ENCODE measurements around the gene PJA1. TPM values are rescaled to one million over a fixed set of nuclear protein-coding genes. Genes with fewer than 3 reads are reported as not detected.

Gene PJA1
- total RNA-seq, 3 donors from 2014 or later (not counting 1 experiment from before 2014, with no cell fraction given): 18.5 to 23.4 (median 22.0) TPM

GRCh38 chrX:69186651-69187050, 21.4 kb upstream of the PJA1 start:
- H3K9me3 Mint-ChIP-seq: no peaks in the 10 kb centered on the region

GRCh38 chrX:69185886-69186285, 20.6 kb upstream of the PJA1 start:
- TF ChIP-seq CTCF (IDR thresholded peaks at IDR 0.05): no peak
- H3K9me3 Mint-ChIP-seq: no peaks in the 10 kb centered on the region
- no peak overlapping the region for H3K4me3 ChIP-seq (ENCODE audit: low read length)
- H3K36me3 ChIP-seq (ENCODE audit: control insufficient read depth, insufficient read depth, low read length): no peaks in the 10 kb centered on the region
- H3K27me3 ChIP-seq (ENCODE audit: control insufficient read depth, insufficient read depth, low read length): no peaks in the 10 kb centered on the region
- H3K4me3 Mint-ChIP-seq: no peak overlapping the region
- H3K4me1 Mint-ChIP-seq: no peaks in the 10 kb centered on the region
- 83% methylated on average over 2 of the region's 2 CpGs for WGBS (ENCODE audit: insufficient coverage)
- H3K27ac ChIP-seq (ENCODE audit: low read length): no peak overlapping the region
- no peaks in the 10 kb centered on the region for H3K9me3 ChIP-seq (ENCODE audit: control insufficient read depth, insufficient read depth, low read length)
- no peaks in the 10 kb centered on the region for H3K36me3 Mint-ChIP-seq
- peaks cover 6 to 14% of the 10 kb centered on the region in 2 donors for H3K27me3 Mint-ChIP-seq (ENCODE audit: low read depth in 2 of 2)
- H3K27ac Mint-ChIP-seq: no peak overlapping the region
- H3K4me1 ChIP-seq (ENCODE audit: control insufficient read depth, insufficient read depth, low read length): no peaks in the 10 kb centered on the region
- intact Hi-C loops (cut with micrococcal nuclease): no loop called here
- ATAC-seq: no peak
- no peak for DNase-seq

More at GRCh38 chrX:69186651-69187050, 21.4 kb upstream of the PJA1 start:
- H3K36me3 Mint-ChIP-seq: no peaks in the 10 kb centered on the region
- intact Hi-C loops (cut with micrococcal nuclease): no loop called here
- H3K9me3 ChIP-seq (ENCODE audit: control insufficient read depth, insufficient read depth, low read length): no peaks in the 10 kb centered on the region
- ATAC-seq: no peak
- no peak for DNase-seq
- 91% methylated on average over 1 of the region's 1 CpG for WGBS (ENCODE audit: insufficient coverage)
- no peak overlapping the region for H3K27ac Mint-ChIP-seq
- no peak overlapping the region for H3K27ac ChIP-seq (ENCODE audit: low read length)
- no peaks in the 10 kb centered on the region for H3K36me3 ChIP-seq (ENCODE audit: control insufficient read depth, insufficient read depth, low read length)
- no peak for TF ChIP-seq CTCF (IDR thresholded peaks at IDR 0.05)
- no peak overlapping the region for H3K4me3 Mint-ChIP-seq
- H3K4me1 Mint-ChIP-seq: no peaks in the 10 kb centered on the region
- no peaks in the 10 kb centered on the region for H3K27me3 ChIP-seq (ENCODE audit: control insufficient read depth, insufficient read depth, low read length)
- H3K27me3 Mint-ChIP-seq (ENCODE audit: low read depth in 2 of 2): peaks cover 4 to 15% of the 10 kb centered on the region in 2 donors
- H3K4me1 ChIP-seq (ENCODE audit: control insufficient read depth, insufficient read depth, low read length): no peaks in the 10 kb centered on the region
- no peak overlapping the region for H3K4me3 ChIP-seq (ENCODE audit: low read length)

- no peak overlapping the region for H3K27ac ChIP-seq (ENCODE audit: low read length)
- no peaks in the 10 kb centered on the region for H3K4me1 ChIP-seq (ENCODE audit: control insufficient read depth, insufficient read depth, low read length)
- no peaks in the 10 kb centered on the region for H3K9me3 Mint-ChIP-seq
- TF ChIP-seq CTCF (IDR thresholded peaks at IDR 0.05): no peak
- DNase-seq: no peak
- ATAC-seq: no peak
- H3K4me3 Mint-ChIP-seq: no peak overlapping the region
- H3K9me3 ChIP-seq (ENCODE audit: control insufficient read depth, insufficient read depth, low read length): no peaks in the 10 kb centered on the region
- H3K27ac Mint-ChIP-seq: no peak overlapping the region
- intact Hi-C loops (cut with micrococcal nuclease): no loop called here
- peaks cover 12 to 14% of the 10 kb centered on the region in 2 donors for H3K27me3 Mint-ChIP-seq (ENCODE audit: low read depth in 2 of 2)
- no peak overlapping the region for H3K4me3 ChIP-seq (ENCODE audit: low read length)
- H3K4me1 Mint-ChIP-seq: no peaks in the 10 kb centered on the region
- H3K36me3 ChIP-seq (ENCODE audit: control insufficient read depth, insufficient read depth, low read length): no peaks in the 10 kb centered on the region
- no peaks in the 10 kb centered on the region for H3K27me3 ChIP-seq (ENCODE audit: control insufficient read depth, insufficient read depth, low read length)
- no peaks in the 10 kb centered on the region for H3K36me3 Mint-ChIP-seq
- WGBS (ENCODE audit: insufficient coverage): 84% methylated on average over 3 of the region's 3 CpGs
These were observed 19.9 kb upstream of the PJA1 start for GRCh38 chrX:69185141-69185540.

- H3K4me3 Mint-ChIP-seq: no peak overlapping the region
- H3K27me3 Mint-ChIP-seq (ENCODE audit: low read depth in 2 of 2): peaks cover 9 to 16% of the 10 kb centered on the region in 2 donors
- Histone ChIP-seq H3K27ac (ENCODE audit: low read length) (no peak overlapping the region), H3K4me1 (ENCODE audit: control insufficient read depth, insufficient read depth, low read length) (no peaks in the 10 kb centered on the region), H3K36me3 (ENCODE audit: control insufficient read depth, insufficient read depth, low read length) (no peaks in the 10 kb centered on the region), H3K9me3 (ENCODE audit: control insufficient read depth, insufficient read depth, low read length) (no peaks in the 10 kb centered on the region), H3K4me3 (ENCODE audit: low read length) (no peak overlapping the region), H3K27me3 (ENCODE audit: control insufficient read depth, insufficient read depth, low read length) (no peaks in the 10 kb centered on the region)
- no peaks in the 10 kb centered on the region for H3K4me1 Mint-ChIP-seq
- 93% methylated on average over 3 of the region's 4 CpGs for WGBS (ENCODE audit: insufficient coverage)
- H3K36me3 Mint-ChIP-seq: no peaks in the 10 kb centered on the region
- H3K9me3 Mint-ChIP-seq: no peaks in the 10 kb centered on the region
- H3K27ac Mint-ChIP-seq: no peak overlapping the region
- ATAC-seq: no peak
- DNase-seq: no peak
- intact Hi-C loops (cut with micrococcal nuclease): no loop called here
- no peak for TF ChIP-seq CTCF (IDR thresholded peaks at IDR 0.05)
These were observed 17.6 kb upstream of the PJA1 start for GRCh38 chrX:69182818-69183380.

All from natural killer cell (primary cell).